ENCODE data around the gene SKI. TPM values are rescaled to one million over a fixed set of nuclear protein-coding genes. Genes with fewer than 3 reads are reported as not detected.

Gene SKI
- total RNA-seq, 1 experiment from 2014 or later, result 53.7 TPM

- ChIA-PET CTCF (interaction anchor here (0.7 kb wide), 1 partner anchor 113 kb away, joined by 3 read pairs; no protein-coding TSS in a partner anchor), POLR2A (no interaction called here)
- Mint-ChIP-seq H3K36me3 (ENCODE audit: insufficient read depth, unreplicated experiment) (no peaks in the 10 kb centered on the region), H3K27me3 (ENCODE audit: insufficient read depth, unreplicated experiment) (no peaks in the 10 kb centered on the region), H3K4me3 (ENCODE audit: unreplicated experiment) (no peak overlapping the region), H3K27ac (ENCODE audit: low read depth, unreplicated experiment) (no peak overlapping the region), H3K4me1 (ENCODE audit: insufficient read depth, unreplicated experiment) (peaks cover 14% of the 10 kb centered on the region), H3K9me3 (ENCODE audit: unreplicated experiment) (no peaks in the 10 kb centered on the region)
- TF ChIP-seq, protein P1, sequence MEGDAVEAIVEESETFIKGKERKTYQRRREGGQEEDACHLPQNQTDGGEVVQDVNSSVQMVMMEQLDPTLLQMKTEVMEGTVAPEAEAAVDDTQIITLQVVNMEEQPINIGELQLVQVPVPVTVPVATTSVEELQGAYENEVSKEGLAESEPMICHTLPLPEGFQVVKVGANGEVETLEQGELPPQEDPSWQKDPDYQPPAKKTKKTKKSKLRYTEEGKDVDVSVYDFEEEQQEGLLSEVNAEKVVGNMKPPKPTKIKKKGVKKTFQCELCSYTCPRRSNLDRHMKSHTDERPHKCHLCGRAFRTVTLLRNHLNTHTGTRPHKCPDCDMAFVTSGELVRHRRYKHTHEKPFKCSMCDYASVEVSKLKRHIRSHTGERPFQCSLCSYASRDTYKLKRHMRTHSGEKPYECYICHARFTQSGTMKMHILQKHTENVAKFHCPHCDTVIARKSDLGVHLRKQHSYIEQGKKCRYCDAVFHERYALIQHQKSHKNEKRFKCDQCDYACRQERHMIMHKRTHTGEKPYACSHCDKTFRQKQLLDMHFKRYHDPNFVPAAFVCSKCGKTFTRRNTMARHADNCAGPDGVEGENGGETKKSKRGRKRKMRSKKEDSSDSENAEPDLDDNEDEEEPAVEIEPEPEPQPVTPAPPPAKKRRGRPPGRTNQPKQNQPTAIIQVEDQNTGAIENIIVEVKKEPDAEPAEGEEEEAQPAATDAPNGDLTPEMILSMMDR (IDR thresholded peaks at IDR 0.05; ENCODE audit: unreplicated experiment), result no peak
- intact Hi-C loops (cut with micrococcal nuclease), result no loop called here
- BruUV-seq (replicated peaks), result no TSS peak
- no peak for DNase-seq (ENCODE audit: unreplicated experiment)
Measured at GRCh38 chr1:2267862-2268261, 39.7 kb downstream of the SKI start.

- ChIA-PET POLR2A (no interaction called here), CTCF (no interaction called here)
- TF ChIP-seq, protein P1 (IDR thresholded peaks at IDR 0.05; ENCODE audit: unreplicated experiment), result no peak
- BruUV-seq (replicated peaks), result no TSS peak
- DNase-seq (ENCODE audit: unreplicated experiment), result no peak
- intact Hi-C loops (cut with micrococcal nuclease), result no loop called here
- H3K36me3 Mint-ChIP-seq (ENCODE audit: insufficient read depth, unreplicated experiment), result no peaks in the 10 kb centered on the region
- H3K27ac Mint-ChIP-seq (ENCODE audit: low read depth, unreplicated experiment), result no peak overlapping the region
- H3K27me3 Mint-ChIP-seq (ENCODE audit: insufficient read depth, unreplicated experiment), result no peaks in the 10 kb centered on the region
- no peak overlapping the region for H3K4me3 Mint-ChIP-seq (ENCODE audit: unreplicated experiment)
- H3K9me3 Mint-ChIP-seq (ENCODE audit: unreplicated experiment), result no peaks in the 10 kb centered on the region
- H3K4me1 Mint-ChIP-seq (ENCODE audit: insufficient read depth, unreplicated experiment), result peaks cover 14% of the 10 kb centered on the region
Measured at GRCh38 chr1:2268285-2269056, 40.4 kb downstream of the SKI start.

- TF ChIP-seq, protein P1 (IDR thresholded peaks at IDR 0.05; ENCODE audit: unreplicated experiment), result no peak
- H3K9me3 Mint-ChIP-seq (ENCODE audit: unreplicated experiment), result no peaks in the 10 kb centered on the region
- intact Hi-C loops (cut with micrococcal nuclease), result no loop called here
- ChIA-PET CTCF (interaction anchor here (0.5 kb wide), 1 partner anchor 1162 kb away, joined by 3 read pairs; no protein-coding TSS in a partner anchor), POLR2A (no interaction called here)
- no peak for DNase-seq (ENCODE audit: unreplicated experiment)
- BruUV-seq (replicated peaks), result no TSS peak
- H3K36me3 Mint-ChIP-seq (ENCODE audit: insufficient read depth, unreplicated experiment), result no peaks in the 10 kb centered on the region
- H3K27ac Mint-ChIP-seq (ENCODE audit: low read depth, unreplicated experiment), result no peak overlapping the region
- H3K4me1 Mint-ChIP-seq (ENCODE audit: insufficient read depth, unreplicated experiment), result peaks cover 14% of the 10 kb centered on the region
- no peak overlapping the region for H3K4me3 Mint-ChIP-seq (ENCODE audit: unreplicated experiment)
- H3K27me3 Mint-ChIP-seq (ENCODE audit: insufficient read depth, unreplicated experiment), result no peaks in the 10 kb centered on the region
Measured at GRCh38 chr1:2269193-2269921, 41.2 kb downstream of the SKI start.

DNA sequence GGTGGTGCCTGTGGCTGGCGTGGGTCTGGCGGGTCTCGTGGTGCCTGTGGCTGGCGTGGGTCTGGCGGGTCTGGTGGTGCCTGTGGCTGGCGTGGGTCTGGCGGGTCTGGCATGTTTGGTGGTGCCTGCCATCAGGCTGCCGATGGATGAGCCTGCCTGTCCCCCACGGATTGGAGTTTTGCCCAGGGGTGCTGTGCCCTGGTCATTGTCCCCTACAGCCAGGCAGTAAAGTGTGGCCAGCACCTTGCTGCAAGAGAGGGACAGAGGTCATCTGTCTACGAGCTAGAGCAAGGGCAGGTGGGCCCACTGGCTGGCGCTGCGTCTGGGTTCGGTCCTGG is 41.8 kb downstream of the SKI start:
- no peaks in the 10 kb centered on the region for H3K27me3 Mint-ChIP-seq (ENCODE audit: insufficient read depth, unreplicated experiment)
- ChIA-PET CTCF (interaction anchor here (0.5 kb wide), 1 partner anchor 1162 kb away, joined by 3 read pairs; no protein-coding TSS in a partner anchor), POLR2A (no interaction called here)
- no peak overlapping the region for H3K27ac Mint-ChIP-seq (ENCODE audit: low read depth, unreplicated experiment)
- H3K4me3 Mint-ChIP-seq (ENCODE audit: unreplicated experiment), result no peak overlapping the region
- TF ChIP-seq, protein P1 (IDR thresholded peaks at IDR 0.05; ENCODE audit: unreplicated experiment), result no peak
- BruUV-seq (replicated peaks), result no TSS peak
- no peak for DNase-seq (ENCODE audit: unreplicated experiment)
- no peaks in the 10 kb centered on the region for H3K36me3 Mint-ChIP-seq (ENCODE audit: insufficient read depth, unreplicated experiment)
- no peaks in the 10 kb centered on the region for H3K9me3 Mint-ChIP-seq (ENCODE audit: unreplicated experiment)
- H3K4me1 Mint-ChIP-seq (ENCODE audit: insufficient read depth, unreplicated experiment), result peaks cover 14% of the 10 kb centered on the region
- intact Hi-C loops (cut with micrococcal nuclease), result no loop called here

Data from MCF 10A (cell line).